Sigmoid colon (tissue), 4 donors: Measurements from ENCODE around the gene NUP214.

Experiments
- EP300 ChIP-seq, 4 donors: sonication (generic); formaldehyde crosslinking; IDR thresholded peaks; one replicate each; pipeline ENCODE4 v1.6.1; 2017; ENCODE audit warnings: antibody characterized with exemption in 4 of 4
- POLR2A ChIP-seq, 2 donors: fragments of 450-650 bp; IDR thresholded peaks; one replicate each; pipeline ENCODE4 v1.6.1; 2016; ENCODE audit warnings: antibody characterized with exemption in 2 of 2, mild to moderate bottlenecking in 2 of 2, moderate library complexity in 2 of 2
- POLR2AphosphoS5 ChIP-seq, 4 donors: sonication (generic); formaldehyde crosslinking; IDR thresholded peaks; one replicate each; pipeline ENCODE4 v1.6.1; 2017; ENCODE audit warnings: antibody characterized with exemption in 4 of 4
- TF ChIP-seq, protein P1 (sequence below), 4 experiments: fragments of 450-650 bp in 3 of 4; fragments of 200-600 bp in 1 of 4; IDR thresholded peaks; one replicate each; pipeline ENCODE4 v1.5.1; 2016 to 2019; ENCODE audit warnings: antibody characterized with exemption in 4 of 4, mild to moderate bottlenecking in 3 of 4, moderate library complexity in 2 of 4

DNA sequence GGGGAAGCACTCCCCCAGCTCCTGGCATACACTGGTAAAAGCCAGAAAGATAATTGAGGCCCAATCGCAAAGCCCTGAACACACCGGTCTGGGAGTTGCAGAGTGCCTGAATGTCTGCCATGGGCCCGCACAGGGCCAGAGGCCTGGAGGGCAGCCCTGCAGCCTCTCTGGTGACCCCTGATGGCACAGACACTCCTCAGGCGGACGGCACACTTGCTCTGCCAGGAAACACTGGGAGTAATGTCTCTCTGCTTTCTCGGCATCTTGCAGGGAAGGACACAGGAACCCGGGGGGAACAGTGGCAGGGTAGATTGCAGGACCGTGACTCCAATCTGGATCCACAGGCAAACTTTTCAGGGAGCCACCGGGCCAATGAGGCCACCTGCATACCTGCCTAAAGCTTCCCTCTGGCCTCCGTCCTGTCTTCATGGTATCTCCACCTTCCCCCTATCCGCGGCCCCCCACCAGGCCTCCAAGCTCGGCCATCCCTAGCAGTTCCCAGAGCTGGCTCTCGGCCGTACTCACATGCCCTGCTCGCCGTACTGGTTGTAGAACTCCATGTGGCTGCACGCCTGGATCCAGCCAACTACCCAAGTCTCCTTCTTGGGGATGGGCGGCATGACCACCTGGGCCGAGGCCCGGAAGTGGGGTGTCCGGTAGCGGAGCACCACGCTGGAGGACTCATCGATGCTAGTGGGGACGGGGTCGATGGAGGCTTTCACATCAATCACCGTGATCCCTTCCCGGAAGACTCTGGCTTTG lies 150.1 kb downstream of the NUP214 start:
- TF ChIP-seq, protein P1, sequence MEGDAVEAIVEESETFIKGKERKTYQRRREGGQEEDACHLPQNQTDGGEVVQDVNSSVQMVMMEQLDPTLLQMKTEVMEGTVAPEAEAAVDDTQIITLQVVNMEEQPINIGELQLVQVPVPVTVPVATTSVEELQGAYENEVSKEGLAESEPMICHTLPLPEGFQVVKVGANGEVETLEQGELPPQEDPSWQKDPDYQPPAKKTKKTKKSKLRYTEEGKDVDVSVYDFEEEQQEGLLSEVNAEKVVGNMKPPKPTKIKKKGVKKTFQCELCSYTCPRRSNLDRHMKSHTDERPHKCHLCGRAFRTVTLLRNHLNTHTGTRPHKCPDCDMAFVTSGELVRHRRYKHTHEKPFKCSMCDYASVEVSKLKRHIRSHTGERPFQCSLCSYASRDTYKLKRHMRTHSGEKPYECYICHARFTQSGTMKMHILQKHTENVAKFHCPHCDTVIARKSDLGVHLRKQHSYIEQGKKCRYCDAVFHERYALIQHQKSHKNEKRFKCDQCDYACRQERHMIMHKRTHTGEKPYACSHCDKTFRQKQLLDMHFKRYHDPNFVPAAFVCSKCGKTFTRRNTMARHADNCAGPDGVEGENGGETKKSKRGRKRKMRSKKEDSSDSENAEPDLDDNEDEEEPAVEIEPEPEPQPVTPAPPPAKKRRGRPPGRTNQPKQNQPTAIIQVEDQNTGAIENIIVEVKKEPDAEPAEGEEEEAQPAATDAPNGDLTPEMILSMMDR (IDR thresholded peaks at IDR 0.05) = no peak
- TF ChIP-seq POLR2A (IDR thresholded peaks at IDR 0.05) (no peak), POLR2AphosphoS5 (IDR thresholded peaks at IDR 0.05) (no peak), EP300 (IDR thresholded peaks at IDR 0.05) (no peak)
